B cell (primary cell): ENCODE measurements around the gene NOVA1. TPM values are rescaled to one million over a fixed set of nuclear protein-coding genes. Genes with fewer than 3 reads are reported as not detected.

Experiments used
- ATAC-seq: fragments of 200-7000 bp; cut with Tn5 transposase; one replicate; pipeline ENCODE4 v1.10.0; 2021; ENCODE audit warnings: low read depth, mild to moderate bottlenecking, moderate number of reproducible peaks, moderate library complexity
- CTCF ChIA-PET: fragments of 350-600 bp; sonication (Branson Sonifier 250); formaldehyde crosslinking; loops from one replicate; lab custom pipeline; 2021; ENCODE audit warnings: antibody characterized with exemption, inconsistent platforms; lab: Charles Lee
- POLR2A ChIA-PET: fragments of 350-600 bp; sonication (Branson Sonifier 250); formaldehyde crosslinking; loops from one replicate; lab custom pipeline; 2021; ENCODE audit warnings: antibody characterized with exemption; lab: Charles Lee
- DNase-seq: peaks from one replicate; pipeline ENCODE4 v3.0.0; 2013
- H2AFZ ChIP-seq: 2 replicates; pipeline ENCODE4 v1.6.1; 2012; ENCODE audit warnings: mild to moderate bottlenecking, low read depth, low read length; ENCODE audit not compliant: insufficient read depth, poor library complexity, severe bottlenecking
- H3K27ac ChIP-seq, 2 donors: 1 replicate in 1 of 2; 2 replicates in 1 of 2; pipeline ENCODE4 v1.5.1; 2012 to 2013; ENCODE audit warnings: low read length in 2 of 2, mild to moderate bottlenecking in 2 of 2, moderate library complexity in 1 of 2
- H3K27me3 ChIP-seq, 4 experiments: fragments of 200-600 bp in 1 of 4; sonication (generic) in 1 of 4; replicated peaks in 1 of 4; 1 replicate in 2 of 4; 2 replicates in 2 of 4; pipeline versions ENCODE4 v1.6.1 to v1.7.0; 2013 to 2016; ENCODE audit warnings: low read length in 3 of 4, mild to moderate bottlenecking in 2 of 4, mixed read lengths in 1 of 4, moderate library complexity in 1 of 4; ENCODE audit not compliant: insufficient read depth in 4 of 4, control insufficient read depth in 3 of 4; ENCODE audit errors: control extremely low read depth in 1 of 4
- H3K36me3 ChIP-seq, 2 experiments: replicated peaks in 1 of 2; 1 replicate in 1 of 2; 2 replicates in 1 of 2; pipeline versions ENCODE4 v1.6.1 to v1.7.1; 2013; ENCODE audit warnings: low read length in 1 of 2; ENCODE audit not compliant: insufficient read depth in 2 of 2, control insufficient read depth in 1 of 2; ENCODE audit errors: control extremely low read depth in 1 of 2, extremely low read depth in 1 of 2
- H3K4me1 ChIP-seq, 2 donors: fragments of 200-600 bp in 1 of 2; sonication (generic) in 1 of 2; 1 replicate in 1 of 2; 2 replicates in 1 of 2; pipeline versions ENCODE4 v1.5.1 to v1.6.1; 2013 to 2017; ENCODE audit warnings: low read length in 2 of 2; ENCODE audit not compliant: control insufficient read depth in 2 of 2, insufficient read depth in 2 of 2
- H3K4me2 ChIP-seq: replicated peaks from 2 replicates; pipeline ENCODE3; 2012; ENCODE audit warnings: mild to moderate bottlenecking, low read depth, low read length; ENCODE audit not compliant: poor library complexity, severe bottlenecking
- H3K4me3 ChIP-seq, 5 experiments: fragments of 200-600 bp in 1 of 5; sonication (generic) in 1 of 5; 1 replicate in 3 of 5; 2 replicates in 2 of 5; pipeline versions ENCODE4 v1.5.1 to v1.7.0; 2011 to 2016; ENCODE audit warnings: low read length in 4 of 5, mild to moderate bottlenecking in 4 of 5, low read depth in 2 of 5, control low read depth in 1 of 5, moderate library complexity in 1 of 5; ENCODE audit not compliant: insufficient read depth in 1 of 5; ENCODE audit errors: control extremely low read depth in 1 of 5, extremely low read depth in 1 of 5
- H3K79me2 ChIP-seq: fragments of 200-600 bp; sonication (generic); one replicate; pipeline ENCODE4 v1.6.0; 2016; ENCODE audit warnings: low read length; ENCODE audit not compliant: control insufficient read depth, insufficient read depth
- H3K9ac ChIP-seq: fragments of 200-600 bp; sonication (generic); 2 replicates; pipeline ENCODE4 v1.6.1; 2017; ENCODE audit warnings: mild to moderate bottlenecking, low read length, moderate library complexity
- H3K9me3 ChIP-seq, 3 donors: one replicate each; pipeline versions ENCODE4 v1.6.1 to v1.7.1; 2013; ENCODE audit warnings: low read length in 2 of 3; ENCODE audit not compliant: control insufficient read depth in 2 of 3, insufficient read depth in 1 of 3; ENCODE audit errors: control extremely low read depth in 1 of 3
- H4K20me1 ChIP-seq: 2 replicates; pipeline ENCODE4 v1.6.0; 2012; ENCODE audit warnings: mild to moderate bottlenecking, low read length; ENCODE audit not compliant: insufficient read depth, control insufficient read depth, poor library complexity, severe bottlenecking
- H3K27ac Mint-ChIP-seq: one replicate; pipeline ENCODE4 v1.8.0; 2021; ENCODE audit warnings: mixed read lengths
- H3K27me3 Mint-ChIP-seq: one replicate; pipeline ENCODE4 v1.8.0; 2021; ENCODE audit warnings: mixed read lengths
- H3K4me1 Mint-ChIP-seq: one replicate; pipeline ENCODE4 v1.8.0; 2021; ENCODE audit warnings: mixed read lengths
- H3K4me3 Mint-ChIP-seq: one replicate; pipeline ENCODE4 v1.8.0; 2021; ENCODE audit warnings: mixed read lengths
- H3K9me3 Mint-ChIP-seq: one replicate; pipeline ENCODE4 v1.8.0; 2022; ENCODE audit warnings: mixed read lengths; ENCODE audit not compliant: insufficient read depth
- CTCF ChIP-seq: fragments of 200-600 bp; IDR thresholded peaks from one replicate; pipeline ENCODE4 v1.8.0; 2022; ENCODE audit warnings: antibody characterized with exemption, mild to moderate bottlenecking
- EZH2 ChIP-seq: IDR thresholded peaks from 2 replicates; pipeline ENCODE4 v1.6.1; 2012; ENCODE audit warnings: borderline replicate concordance, low read depth, mild to moderate bottlenecking, moderate library complexity, low read length; ENCODE audit not compliant: insufficient read depth, poor library complexity, severe bottlenecking
- WGBS: methylation state at CpG from one replicate; pipeline ENCODE4 v1.1.5; 2013; ENCODE audit warnings: missing lambda C conversion rate; ENCODE audit not compliant: insufficient coverage; 5-methylcytosine and 5-hydroxymethylcytosine counted together
- intact Hi-C: fragments of 100-400 bp; cut with micrococcal nuclease; formaldehyde crosslinking; loops from one replicate; pipeline ENCODE4 v1.10.0; 2022
- polyA plus RNA-seq: library from polyadenylated mRNA; depleted of rRNA; stranded (reverse); fragments of >200 nt; gene quantifications from 2 replicates; pipeline ENCODE4 v1.2.3, GENCODE V29; 2012
- total RNA-seq, 2 donors: library from RNA; stranded (reverse); fragments of 120-200 nt in 1 of 2; gene quantifications; 1 replicate in 1 of 2; 2 replicates in 1 of 2; pipeline versions ENCODE4 v1.2.3 to v1.2.4, GENCODE V29; 2013 to 2022

The NOVA1 gene
- total and polyA plus RNA-seq, 2 donors (not counting 1 experiment from before 2014, with no cell fraction given), result not detected

DNA sequence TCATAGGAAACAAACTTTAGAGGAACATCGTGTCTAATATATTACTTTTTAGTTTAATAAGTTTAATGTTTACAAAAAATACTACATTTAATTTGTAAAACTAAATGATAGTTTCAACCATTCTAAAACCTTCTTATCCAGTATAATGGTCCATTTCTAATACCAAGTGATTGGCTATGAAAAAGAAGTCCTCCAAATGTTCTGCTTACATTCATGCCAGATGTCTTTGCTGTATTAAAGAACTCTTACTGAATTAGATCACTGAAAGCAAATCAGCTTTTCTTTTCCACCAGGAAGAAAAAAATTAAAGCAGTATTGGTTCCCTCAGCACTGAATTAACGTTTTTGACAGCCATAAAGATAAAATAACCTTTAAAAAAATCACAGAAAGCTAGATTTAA lies 3.7 kb downstream of the NOVA1 start:
- H3K9ac ChIP-seq, result no peak overlapping the region
- peaks cover 0 to 19% (median 3%) of the 10 kb centered on the region in 4 experiments for H3K27me3 ChIP-seq
- H4K20me1 ChIP-seq, result no peaks in the 10 kb centered on the region
- no peak overlapping the region for H3K4me2 ChIP-seq
- H3K4me1 ChIP-seq, result no peaks in the 10 kb centered on the region
- no peaks in the 10 kb centered on the region for H3K36me3 ChIP-seq
- TF ChIP-seq EZH2 (no peak), CTCF (no peak)
- DNase-seq (no peak), ATAC-seq (no peak)
- intact Hi-C loops, result no loop called here
- peaks cover 2% of the 10 kb centered on the region for H3K4me1 Mint-ChIP-seq
- no peaks in the 10 kb centered on the region for H3K79me2 ChIP-seq
- H2AFZ ChIP-seq, result no peak overlapping the region
- no peak overlapping the region for H3K27ac ChIP-seq
- CTCF ChIA-PET, result no interaction called here
- H3K9me3 ChIP-seq, result peaks cover 0 to 9% (median 0%) of the 10 kb centered on the region in 3 donors
- H3K9me3 Mint-ChIP-seq, result no peaks in the 10 kb centered on the region
- no peak overlapping the region for H3K27ac Mint-ChIP-seq
- peaks cover 23% of the 10 kb centered on the region for H3K27me3 Mint-ChIP-seq
- no CpG with 5 or more reads among the region's 2 CpGs for WGBS
- no peak overlapping the region for H3K4me3 ChIP-seq
- no peak overlapping the region for H3K4me3 Mint-ChIP-seq
- POLR2A ChIA-PET, result no interaction called here

GRCh38 chr14:26593357-26593756 lies 4.5 kb downstream of the NOVA1 start:
- TF ChIP-seq EZH2, result no peak
- TF ChIP-seq CTCF, result no peak
- Mint-ChIP-seq H3K9me3 (no peaks in the 10 kb centered on the region), H3K4me3 (no peak overlapping the region), H3K27ac (no peak overlapping the region), H3K4me1 (peaks cover under 1% of the 10 kb centered on the region), H3K27me3 (peaks cover 15% of the 10 kb centered on the region)
- no peak overlapping the region for H3K4me3 ChIP-seq
- H3K36me3 ChIP-seq, result no peaks in the 10 kb centered on the region
- H3K4me2 ChIP-seq, result no peak overlapping the region
- peaks cover 0 to 7% (median 0%) of the 10 kb centered on the region in 3 donors for H3K9me3 ChIP-seq
- no peaks in the 10 kb centered on the region for H3K79me2 ChIP-seq
- no peaks in the 10 kb centered on the region for H4K20me1 ChIP-seq
- no peak for ATAC-seq
- H2AFZ ChIP-seq, result no peak overlapping the region
- no peak for DNase-seq
- intact Hi-C loops, result no loop called here
- H3K4me1 ChIP-seq, result no peaks in the 10 kb centered on the region
- H3K27ac ChIP-seq, result no peak overlapping the region
- H3K9ac ChIP-seq, result no peak overlapping the region
- no CpG with 5 or more reads among the region's 4 CpGs for WGBS
- ChIA-PET CTCF (no interaction called here), POLR2A (no interaction called here)
- peaks cover 0 to 13% (median under 1%) of the 10 kb centered on the region in 4 experiments for H3K27me3 ChIP-seq
